Right lobe of liver (tissue), 6 donors: ENCODE data around the gene DUSP22. TPM values are rescaled to one million over a fixed set of nuclear protein-coding genes. Genes with fewer than 3 reads are reported as not detected.

Source experiments
- ATAC-seq, 4 donors: fragments of 200-7000 bp; cut with Tn5 transposase; one replicate each; pipeline ENCODE4 v1.9.1; 2020; ENCODE audit warnings: mild to moderate bottlenecking in 4 of 4, moderate library complexity in 4 of 4
- DNase-seq, 3 donors: peaks; one replicate each; pipeline ENCODE4 v3.0.0-alpha.2; 2020
- H3K27ac ChIP-seq, 3 donors: fragments of 200-600 bp; one replicate each; pipeline ENCODE4 v1.8.0; 2022
- H3K27me3 ChIP-seq, 2 donors: fragments of 200-600 bp; one replicate each; pipeline ENCODE4 v1.8.0; 2022
- H3K36me3 ChIP-seq, 4 donors: fragments of 200-600 bp; sonication (generic) in 1 of 4; one replicate each; pipeline versions ENCODE4 v1.5.1 to v1.8.0; 2017 to 2022; ENCODE audit warnings: control low read depth in 1 of 4
- H3K4me1 ChIP-seq, 4 donors: fragments of 200-600 bp; sonication (generic) in 1 of 4; one replicate each; pipeline versions ENCODE4 v1.5.1 to v1.8.0; 2017 to 2022; ENCODE audit warnings: control low read depth in 1 of 4
- H3K4me3 ChIP-seq, 3 donors: fragments of 200-600 bp; one replicate each; pipeline ENCODE4 v1.8.0; 2022
- H3K9me3 ChIP-seq, 4 donors: fragments of 200-600 bp; sonication (generic) in 1 of 4; one replicate each; pipeline versions ENCODE4 v1.5.1 to v1.8.0; 2017 to 2022; ENCODE audit warnings: control low read depth in 1 of 4
- POLR2A ChIP-seq: fragments of 450-650 bp; IDR thresholded peaks from one replicate; pipeline ENCODE4 v1.6.1; 2017; ENCODE audit warnings: antibody characterized with exemption, mild to moderate bottlenecking
- WGBS: methylation state at CpG from one replicate; pipeline ENCODE4 v1.1.6; 2018; ENCODE audit warnings: low coverage, low lambda C conversion rate; ENCODE audit not compliant: insufficient coverage; ENCODE audit errors: missing lambda C conversion rate; 5-methylcytosine and 5-hydroxymethylcytosine counted together
- intact Hi-C, 2 donors: fragments of 100-400 bp; cut with DNase I; formaldehyde crosslinking; loops; one replicate each; pipeline versions ENCODE4 v1.11.2 to v1.14.1; 2022
- total RNA-seq, 6 experiments: library from RNA; depleted of rRNA in 2 of 6; stranded (reverse); fragments of >200 nt in 2 of 6; fragmentation: NEBNext Ultra II Directional in 3 of 6; extraction: Animal tissue kit (Norgen Biotek cat#: 25700) in 3 of 6; gene quantifications; one replicate each; pipeline versions ENCODE4 v1.1.0 to v1.2.4, GENCODE V29; 2016 to 2023
- TF ChIP-seq, protein P1 (sequence below), 4 donors: fragments of 200-600 bp in 3 of 4; fragments of 450-650 bp in 1 of 4; IDR thresholded peaks; one replicate each; pipeline versions ENCODE4 v1.5.1 to v1.8.0; 2016 to 2022; ENCODE audit warnings: antibody characterized with exemption in 4 of 4, mild to moderate bottlenecking in 2 of 4
- donor health status: DM: no; HTN: yes; CAD: no.
- donor health status: DM: no; HTN: no; CAD: no.
- donor health status: DM: no; HTN: no; CAD: no.
- donor health status: DM: no; HTN: yes; CAD: no.
- donor health status: DM: no; HTN: yes; CAD: no.

DUSP22 gene
- total RNA-seq, 6 experiments from 2014 or later, result 20.6 to 24.8 (median 21.3) TPM

- Histone ChIP-seq H3K36me3 (no peaks in the 10 kb centered on the region), H3K27ac (peak overlapping the region in 1 of 3 donors; percentile 50), H3K4me1 (peaks cover 0 to 21% (median 0%) of the 10 kb centered on the region in 4 donors), H3K27me3 (no peaks in the 10 kb centered on the region), H3K4me3 (no peak overlapping the region), H3K9me3 (no peaks in the 10 kb centered on the region)
- intact Hi-C loops, result no loop called here
- TF ChIP-seq POLR2A, result no peak
- TF ChIP-seq, protein P1, sequence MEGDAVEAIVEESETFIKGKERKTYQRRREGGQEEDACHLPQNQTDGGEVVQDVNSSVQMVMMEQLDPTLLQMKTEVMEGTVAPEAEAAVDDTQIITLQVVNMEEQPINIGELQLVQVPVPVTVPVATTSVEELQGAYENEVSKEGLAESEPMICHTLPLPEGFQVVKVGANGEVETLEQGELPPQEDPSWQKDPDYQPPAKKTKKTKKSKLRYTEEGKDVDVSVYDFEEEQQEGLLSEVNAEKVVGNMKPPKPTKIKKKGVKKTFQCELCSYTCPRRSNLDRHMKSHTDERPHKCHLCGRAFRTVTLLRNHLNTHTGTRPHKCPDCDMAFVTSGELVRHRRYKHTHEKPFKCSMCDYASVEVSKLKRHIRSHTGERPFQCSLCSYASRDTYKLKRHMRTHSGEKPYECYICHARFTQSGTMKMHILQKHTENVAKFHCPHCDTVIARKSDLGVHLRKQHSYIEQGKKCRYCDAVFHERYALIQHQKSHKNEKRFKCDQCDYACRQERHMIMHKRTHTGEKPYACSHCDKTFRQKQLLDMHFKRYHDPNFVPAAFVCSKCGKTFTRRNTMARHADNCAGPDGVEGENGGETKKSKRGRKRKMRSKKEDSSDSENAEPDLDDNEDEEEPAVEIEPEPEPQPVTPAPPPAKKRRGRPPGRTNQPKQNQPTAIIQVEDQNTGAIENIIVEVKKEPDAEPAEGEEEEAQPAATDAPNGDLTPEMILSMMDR (IDR thresholded peaks at IDR 0.05), result no peak
- ATAC-seq, result peak; percentile 77 to 90 (median 80)
- 22% methylated on average over 2 of the region's 2 CpGs for WGBS
- DNase-seq, result no peak
Measured at GRCh38 chr6:313087-313486, 20.8 kb downstream of the DUSP22 start.

- H3K36me3 ChIP-seq, result no peaks in the 10 kb centered on the region
- intact Hi-C loops, result no loop called here
- no peaks in the 10 kb centered on the region for H3K9me3 ChIP-seq
- H3K4me1 ChIP-seq, result peaks cover 0 to 21% (median 0%) of the 10 kb centered on the region in 4 donors
- no peak overlapping the region for H3K4me3 ChIP-seq
- no peaks in the 10 kb centered on the region for H3K27me3 ChIP-seq
- peak overlapping the region in 1 of 3 donors; percentile 50 for H3K27ac ChIP-seq
- DNase-seq (no peak), ATAC-seq (no peak)
- WGBS, result 83% methylated on average over 10 of the region's 10 CpGs
- TF ChIP-seq POLR2A, result no peak
- TF ChIP-seq, protein P1 (IDR thresholded peaks at IDR 0.05), result no peak
Measured at GRCh38 chr6:313917-314316, 21.6 kb downstream of the DUSP22 start.

- TF ChIP-seq, protein P1 (IDR thresholded peaks at IDR 0.05), result no peak
- no peak for TF ChIP-seq POLR2A
Measured at GRCh38 chr6:314377-314776, 22.1 kb downstream of the DUSP22 start.

GRCh38 chr6:315226-315625 is 22.9 kb downstream of the DUSP22 start:
- ATAC-seq, result no peak
- intact Hi-C loops, result no loop called here
- Histone ChIP-seq H3K4me1 (peaks cover 0 to 21% (median 0%) of the 10 kb centered on the region in 4 donors), H3K36me3 (no peaks in the 10 kb centered on the region), H3K4me3 (no peak overlapping the region), H3K27me3 (no peaks in the 10 kb centered on the region), H3K9me3 (no peaks in the 10 kb centered on the region), H3K27ac (no peak overlapping the region)
- WGBS, result 65% methylated on average over 6 of the region's 6 CpGs
- no peak for DNase-seq
- TF ChIP-seq, protein P1 (IDR thresholded peaks at IDR 0.05), result no peak
- no peak for TF ChIP-seq POLR2A

More at GRCh38 chr6:314377-314776, 22.1 kb downstream of the DUSP22 start:
- Histone ChIP-seq H3K4me1 (peaks cover 0 to 21% (median 0%) of the 10 kb centered on the region in 4 donors), H3K27ac (no peak overlapping the region), H3K27me3 (no peaks in the 10 kb centered on the region), H3K4me3 (no peak overlapping the region), H3K36me3 (no peaks in the 10 kb centered on the region), H3K9me3 (no peaks in the 10 kb centered on the region)
- ATAC-seq, result no peak
- WGBS, result 87% methylated on average over 5 of the region's 5 CpGs
- DNase-seq, result no peak
- intact Hi-C loops, result no loop called here
